ENCODE results near the gene TRIM31.

DNA sequence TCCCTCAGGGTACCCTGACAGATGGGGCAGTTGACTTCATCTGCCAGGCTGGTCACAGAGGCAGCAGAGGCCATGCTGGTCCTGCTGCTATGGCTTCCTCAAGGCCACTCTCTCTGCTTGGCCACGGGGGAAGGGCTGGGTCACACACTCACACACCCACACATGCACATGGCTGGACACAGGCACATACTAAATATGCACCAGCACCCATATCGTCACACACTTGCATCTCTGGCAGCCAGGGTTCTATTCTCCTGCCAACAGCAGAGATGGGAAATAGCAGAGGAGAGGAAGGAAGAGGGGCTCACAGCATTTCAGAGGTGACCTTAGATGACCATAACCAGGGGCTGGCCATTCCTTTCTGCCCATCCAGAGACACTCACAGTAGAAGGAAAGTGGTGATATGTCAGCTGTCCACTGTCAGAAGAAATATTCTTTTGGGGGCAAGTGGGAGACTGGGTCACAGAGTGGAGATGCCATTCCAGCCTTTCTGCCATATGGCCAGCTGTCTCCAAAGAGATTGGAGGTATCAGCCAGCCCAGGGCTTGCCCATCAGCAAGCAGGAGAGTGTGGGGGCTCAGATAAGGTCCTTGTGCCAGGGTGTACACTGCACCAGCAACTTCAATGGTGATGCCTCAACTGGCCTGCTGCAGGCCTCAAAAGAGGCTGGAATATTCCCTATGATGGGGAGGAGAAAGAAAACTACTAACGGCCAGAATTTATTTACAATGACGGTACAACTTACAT is 48.1 kb upstream of the TRIM31 start, which contains the start of gene TRIM10:
- TF ChIP-seq CTCF (conservative IDR thresholded peaks at IDR 0.05; ENCODE audit: low read depth, low read length) = no peak
- TF ChIP-seq EZH2 (IDR thresholded peaks at IDR 0.05; ENCODE audit: borderline replicate concordance, low read depth, low read length, poor library complexity, severe bottlenecking) = no peak
